Left ventricle myocardium superior (tissue), 1 donor: ENCODE results near the gene MGAT4D. TPM values are rescaled to one million over a fixed set of nuclear protein-coding genes. Genes with fewer than 3 reads are reported as not detected.
"Not testable (repeated sequence)": the region's sequence is repeated elsewhere in the genome, so short reads cannot be mapped to it uniquely, and the experiment has no call there.

ENCODE experiments used
- ATAC-seq: fragments of 200-7000 bp; cut with Tn5 transposase; one replicate; pipeline ENCODE4 v1.9.1; 2020; ENCODE audit warnings: mild to moderate bottlenecking, moderate library complexity
- DNase-seq: peaks from one replicate; pipeline ENCODE4 v3.0.0-alpha.2; 2020
- intact Hi-C: fragments of 100-400 bp; cut with micrococcal nuclease; formaldehyde crosslinking; loops from one replicate; pipeline ENCODE4 v1.11.0; 2022
- total RNA-seq: library from RNA; stranded (reverse); fragmentation: NEBNext Ultra II Directional; extraction: Animal tissue kit (Norgen Biotek cat#: 25700); gene quantifications from one replicate; pipeline ENCODE4 v1.2.1, GENCODE V29; 2021
- donor health status: DM: no; HTN: yes; CAD: no; lungs with severe emphysema.

The MGAT4D gene
- total RNA-seq, 1 donor from 2014 or later: not detected

GRCh38 chr4:140448830-140449229 is 49.3 kb downstream of the MGAT4D start:
- ATAC-seq: no peak
- DNase-seq: no peak
- intact Hi-C loops: no loop called here

GRCh38 chr4:140448162-140448561 is 49.9 kb downstream of the MGAT4D start:
- intact Hi-C loops: no loop called here
- ATAC-seq (no peak), DNase-seq (no peak)

- DNase-seq, ATAC-seq, intact Hi-C loops: not testable (repeated sequence)
These were observed 53.7 kb downstream of the MGAT4D start for GRCh38 chr4:140444347-140444746.

GRCh38 chr4:140439644-140440142 is 58.4 kb downstream of the MGAT4D start:
- DNase-seq: no peak
- intact Hi-C loops: no loop called here
- ATAC-seq: no peak

GRCh38 chr4:140427919-140428471 is 70.1 kb downstream of the MGAT4D start:
- DNase-seq: no peak
- ATAC-seq: no peak
- intact Hi-C loops: no loop called here

GRCh38 chr4:140427106-140427918 is 70.8 kb downstream of the MGAT4D start, which contains the start of gene CLGN:
Gene CLGN (minus strand): TSS chr4:140427648. CDS start chr4:140413078, 14,570 bp downstream.
- DNase-seq: peak; percentile 89
- ATAC-seq: peak; percentile 96
- intact Hi-C loops: no loop called here

GRCh38 chr4:140426610-140427105 is 71.4 kb downstream of the MGAT4D start:
- DNase-seq: peak; percentile 73
- intact Hi-C loops: no loop called here
- peak; percentile 89 for ATAC-seq

GRCh38 chr4:140423106-140423505 is 75.0 kb downstream of the MGAT4D start:
- no peak for DNase-seq
- ATAC-seq: no peak
- intact Hi-C loops: no loop called here

- intact Hi-C loops, DNase-seq, ATAC-seq: not testable (repeated sequence)
These were observed 84.7 kb downstream of the MGAT4D start for GRCh38 chr4:140413130-140413969.

GRCh38 chr4:140408974-140409373 is 89.1 kb downstream of the MGAT4D start:
- intact Hi-C loops: no loop called here
- DNase-seq (no peak), ATAC-seq (no peak)

- no peak for ATAC-seq
- intact Hi-C loops: no loop called here
- no peak for DNase-seq
These were observed 91.8 kb downstream of the MGAT4D start for GRCh38 chr4:140406292-140406691.

- intact Hi-C loops: no loop called here
- ATAC-seq: no peak
These were observed 98.0 kb downstream of the MGAT4D start for GRCh38 chr4:140400111-140400510.

GRCh38 chr4:140395668-140396067 is 102.4 kb downstream of the MGAT4D start:
- intact Hi-C loops: no loop called here
- ATAC-seq: no peak
- DNase-seq: no peak

More at GRCh38 chr4:140400111-140400510, 98.0 kb downstream of the MGAT4D start:
- no peak for DNase-seq

Other genes with a start within 250 kb of the MGAT4D start
- gene SCOC, start 124.6 kb downstream of the MGAT4D start, total RNA-seq: 76.9 TPM
- gene CLGN, start 70.6 kb downstream of the MGAT4D start, total RNA-seq: 91.1 TPM
- gene ELMOD2, start 25.9 kb upstream of the MGAT4D start, total RNA-seq: 15.6 TPM
- gene UCP1, start 70.7 kb upstream of the MGAT4D start, total RNA-seq: not detected